Pons (tissue), 1 donor: ENCODE data around the gene RNF130.

Source experiments
- DNase-seq: peaks from one replicate; pipeline ENCODE4 v3.0.0-alpha.2; 2016; ENCODE audit warnings: low spot score

The RNF130 gene

GRCh38 chr5:180085837-180086236 lies 14.3 kb upstream of the RNF130 start:
- peak; percentile 85 for DNase-seq

- DNase-seq, result no peak
Observed at GRCh38 chr5:180084638-180085561, 13.3 kb upstream of the RNF130 start.

GRCh38 chr5:180083529-180084060 lies 12.0 kb upstream of the RNF130 start:
- DNase-seq, result no peak

- DNase-seq, result no peak
Observed at GRCh38 chr5:180082633-180083420, 11.3 kb upstream of the RNF130 start.

GRCh38 chr5:180081481-180081880 lies 9.9 kb upstream of the RNF130 start:
- DNase-seq, result no peak

- DNase-seq, result no peak
Observed at GRCh38 chr5:180080486-180081280, 9.1 kb upstream of the RNF130 start.

- no peak for DNase-seq
Observed at GRCh38 chr5:180079702-180080466, 8.3 kb upstream of the RNF130 start.

GRCh38 chr5:180078348-180078747 lies 6.8 kb upstream of the RNF130 start:
- DNase-seq, result no peak

GRCh38 chr5:180077594-180078284 lies 6.2 kb upstream of the RNF130 start:
- no peak for DNase-seq

GRCh38 chr5:180075703-180076102 lies 4.1 kb upstream of the RNF130 start:
- DNase-seq, result no peak

GRCh38 chr5:180074462-180074861 lies 2.9 kb upstream of the RNF130 start:
- no peak for DNase-seq

- no peak for DNase-seq
Observed at GRCh38 chr5:180072556-180072955, 997 bp upstream of the RNF130 start.

GRCh38 chr5:180072256-180072548 lies 643 bp upstream of the RNF130 start:
- no peak for DNase-seq

- peak; percentile 72 for DNase-seq
Observed at GRCh38 chr5:180070756-180071530, 616 bp downstream of the RNF130 start.

- DNase-seq, result peak; percentile 98
Observed at GRCh38 chr5:180069589-180070247, 1.8 kb downstream of the RNF130 start.

GRCh38 chr5:180068519-180069090 lies 3.0 kb downstream of the RNF130 start:
- peak; percentile 45 for DNase-seq

- DNase-seq, result peak; percentile 95
Observed at GRCh38 chr5:180067986-180068385, 3.6 kb downstream of the RNF130 start.

- DNase-seq, result no peak
Observed at GRCh38 chr5:180060192-180060591, 11.4 kb downstream of the RNF130 start.

GRCh38 chr5:180059326-180059725 lies 12.2 kb downstream of the RNF130 start:
- DNase-seq, result no peak
